ENCODE data around the gene PRKCH. TPM values are rescaled to one million over a fixed set of nuclear protein-coding genes. Genes with fewer than 3 reads are reported as not detected.

Gene PRKCH
- polyA plus RNA-seq, 1 donor from 2014 or later = 2.0 TPM

DNA sequence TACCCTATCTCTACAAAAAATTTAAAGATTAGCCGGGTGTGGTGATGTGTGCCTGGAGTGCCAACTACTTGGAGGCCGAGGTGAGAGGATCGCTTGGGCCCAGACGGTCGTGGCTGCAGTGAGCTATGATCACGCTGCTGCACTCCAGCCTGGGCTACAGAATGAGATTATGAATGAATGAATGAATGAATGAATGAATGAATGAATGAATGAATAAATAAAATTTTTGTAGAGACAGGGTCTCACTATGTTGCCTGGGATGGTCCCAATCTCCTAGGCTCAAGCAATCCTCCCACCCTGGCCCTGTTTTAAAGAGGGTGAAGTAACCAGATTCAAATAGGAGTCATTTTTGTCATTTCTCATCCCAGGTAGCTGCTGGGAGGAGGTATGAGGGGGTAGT is 197.7 kb downstream of the PRKCH start:
- TF ChIP-seq EZH2 (IDR thresholded peaks at IDR 0.05; ENCODE audit: borderline replicate concordance, insufficient read depth, low read length, poor library complexity, severe bottlenecking) = no peak
- no peak for TF ChIP-seq REST (IDR thresholded peaks at IDR 0.05; ENCODE audit: borderline replicate concordance)
- TF ChIP-seq POLR2AphosphoS5 (IDR thresholded peaks at IDR 0.05) = no peak
- TF ChIP-seq SMC3 (conservative IDR thresholded peaks at IDR 0.05; ENCODE audit: poor library complexity) = no peak
- TF ChIP-seq, protein P1, sequence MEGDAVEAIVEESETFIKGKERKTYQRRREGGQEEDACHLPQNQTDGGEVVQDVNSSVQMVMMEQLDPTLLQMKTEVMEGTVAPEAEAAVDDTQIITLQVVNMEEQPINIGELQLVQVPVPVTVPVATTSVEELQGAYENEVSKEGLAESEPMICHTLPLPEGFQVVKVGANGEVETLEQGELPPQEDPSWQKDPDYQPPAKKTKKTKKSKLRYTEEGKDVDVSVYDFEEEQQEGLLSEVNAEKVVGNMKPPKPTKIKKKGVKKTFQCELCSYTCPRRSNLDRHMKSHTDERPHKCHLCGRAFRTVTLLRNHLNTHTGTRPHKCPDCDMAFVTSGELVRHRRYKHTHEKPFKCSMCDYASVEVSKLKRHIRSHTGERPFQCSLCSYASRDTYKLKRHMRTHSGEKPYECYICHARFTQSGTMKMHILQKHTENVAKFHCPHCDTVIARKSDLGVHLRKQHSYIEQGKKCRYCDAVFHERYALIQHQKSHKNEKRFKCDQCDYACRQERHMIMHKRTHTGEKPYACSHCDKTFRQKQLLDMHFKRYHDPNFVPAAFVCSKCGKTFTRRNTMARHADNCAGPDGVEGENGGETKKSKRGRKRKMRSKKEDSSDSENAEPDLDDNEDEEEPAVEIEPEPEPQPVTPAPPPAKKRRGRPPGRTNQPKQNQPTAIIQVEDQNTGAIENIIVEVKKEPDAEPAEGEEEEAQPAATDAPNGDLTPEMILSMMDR (IDR thresholded peaks at IDR 0.05; ENCODE audit: poor library complexity, severe bottlenecking) = no peak
- TF ChIP-seq RAD21 (conservative IDR thresholded peaks at IDR 0.05) = no peak
- no peak for TF ChIP-seq TAF1 (IDR thresholded peaks at IDR 0.05; ENCODE audit: low read depth)
- TF ChIP-seq MXI1 (conservative IDR thresholded peaks at IDR 0.05; ENCODE audit: poor library complexity, severe bottlenecking) = no peak
- no peak for TF ChIP-seq EP300 (conservative IDR thresholded peaks at IDR 0.05; ENCODE audit: poor library complexity, severe bottlenecking)
- H3K9ac ChIP-seq (ENCODE audit: low read length) = no peak overlapping the region
- no peaks in the 10 kb centered on the region for H3K79me2 ChIP-seq (replicated peaks; ENCODE audit: insufficient read depth, low read length)
- no peaks in the 10 kb centered on the region for H3K27me3 ChIP-seq (ENCODE audit: insufficient read depth, low read depth, low read length)
- H3F3A ChIP-seq (ENCODE audit: insufficient read depth, low read length, poor library complexity, severe bottlenecking) = no peaks in the 10 kb centered on the region
- H3K27ac ChIP-seq (ENCODE audit: low read length) = no peak overlapping the region
- no peak overlapping the region for H3K4me2 ChIP-seq (ENCODE audit: low read length)
- H3K4me3 ChIP-seq (ENCODE audit: low read length) = no peak overlapping the region
- H4K20me1 ChIP-seq (ENCODE audit: insufficient read depth) = no peaks in the 10 kb centered on the region
- H2AFZ ChIP-seq (ENCODE audit: low read depth, low read length) = no peak overlapping the region
- no peaks in the 10 kb centered on the region for H3K9me3 ChIP-seq (ENCODE audit: low read length)
- H3K36me3 ChIP-seq (ENCODE audit: insufficient read depth, low read length) = no peaks in the 10 kb centered on the region
- H3K9me2 ChIP-seq (ENCODE audit: insufficient read depth, low read length) = no peaks in the 10 kb centered on the region

DNA sequence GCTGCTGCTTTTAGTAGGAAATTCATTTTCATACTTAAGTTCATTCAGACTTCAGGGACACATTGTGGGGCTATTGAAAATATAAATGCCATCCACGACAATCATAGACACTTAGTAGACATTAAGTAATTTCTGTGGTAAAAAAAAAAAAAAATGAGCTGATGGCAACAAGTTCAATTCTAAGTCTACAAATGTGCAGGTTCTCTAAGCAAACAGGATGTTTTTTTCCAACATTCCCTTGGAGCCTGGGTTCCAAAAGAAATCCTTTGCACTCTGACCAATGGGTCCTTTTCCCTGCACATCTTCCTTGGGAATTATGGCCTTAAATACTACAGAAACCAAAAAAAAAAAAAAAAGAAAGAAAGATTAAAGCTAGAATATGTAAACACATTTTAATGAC is 198.4 kb downstream of the PRKCH start:
- Histone ChIP-seq H3K27ac (ENCODE audit: low read length) (no peak overlapping the region), H3K36me3 (ENCODE audit: insufficient read depth, low read length) (no peaks in the 10 kb centered on the region), H4K20me1 (ENCODE audit: insufficient read depth) (no peaks in the 10 kb centered on the region), H3K4me2 (ENCODE audit: low read length) (no peak overlapping the region), H3K9ac (ENCODE audit: low read length) (no peak overlapping the region), H3K79me2 (replicated peaks; ENCODE audit: insufficient read depth, low read length) (no peaks in the 10 kb centered on the region), H3K9me3 (ENCODE audit: low read length) (no peaks in the 10 kb centered on the region), H3F3A (ENCODE audit: insufficient read depth, low read length, poor library complexity, severe bottlenecking) (no peaks in the 10 kb centered on the region), H3K27me3 (ENCODE audit: insufficient read depth, low read depth, low read length) (no peaks in the 10 kb centered on the region), H2AFZ (ENCODE audit: low read depth, low read length) (no peak overlapping the region), H3K4me3 (ENCODE audit: low read length) (no peak overlapping the region), H3K9me2 (ENCODE audit: insufficient read depth, low read length) (no peaks in the 10 kb centered on the region)
- TF ChIP-seq EZH2 (IDR thresholded peaks at IDR 0.05; ENCODE audit: borderline replicate concordance, insufficient read depth, low read length, poor library complexity, severe bottlenecking) (no peak), EP300 (conservative IDR thresholded peaks at IDR 0.05; ENCODE audit: poor library complexity, severe bottlenecking) (no peak), POLR2AphosphoS5 (IDR thresholded peaks at IDR 0.05) (no peak), MXI1 (conservative IDR thresholded peaks at IDR 0.05; ENCODE audit: poor library complexity, severe bottlenecking) (no peak), SMC3 (conservative IDR thresholded peaks at IDR 0.05; ENCODE audit: poor library complexity) (no peak), RAD21 (conservative IDR thresholded peaks at IDR 0.05) (no peak), TAF1 (IDR thresholded peaks at IDR 0.05; ENCODE audit: low read depth) (no peak), REST (IDR thresholded peaks at IDR 0.05; ENCODE audit: borderline replicate concordance) (no peak)
- TF ChIP-seq, protein P1 (IDR thresholded peaks at IDR 0.05; ENCODE audit: poor library complexity, severe bottlenecking) = no peak
